ENCODE results near the gene TENM4. TPM values are rescaled to one million over a fixed set of nuclear protein-coding genes. Genes with fewer than 3 reads are reported as not detected.

TENM4 gene
- polyA plus RNA-seq, 1 of the 3 experiments (the other 2 are of a cell fraction), result 16.7 TPM

DNA sequence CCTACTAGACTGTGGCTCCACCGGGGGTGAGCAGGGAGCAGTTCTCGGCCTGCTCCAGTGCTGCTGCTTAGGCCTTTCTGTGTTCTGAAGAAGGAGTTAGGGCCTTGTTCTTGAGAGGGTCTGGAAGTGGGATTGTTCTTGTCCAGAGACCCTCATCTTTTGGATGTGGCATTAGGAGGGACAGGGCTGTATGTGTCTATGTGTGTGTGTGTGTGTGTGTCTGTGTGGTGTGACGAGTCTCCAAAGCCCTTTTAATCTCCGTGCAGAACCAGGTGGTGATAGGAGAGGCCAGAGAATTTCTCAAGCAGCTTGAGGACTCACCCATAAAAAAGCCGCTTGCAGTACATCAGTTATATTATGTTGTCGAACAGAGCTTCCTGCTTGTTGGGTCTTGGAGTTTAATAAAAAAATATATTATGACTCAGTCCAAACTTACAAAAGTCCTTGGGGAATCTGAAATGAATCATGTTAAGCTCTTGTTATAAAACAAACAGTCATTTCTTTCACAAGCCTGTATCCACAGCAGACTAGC is 196.5 kb downstream of the TENM4 start:
- H3K79me2 ChIP-seq (ENCODE audit: insufficient read depth), result no peaks in the 10 kb centered on the region; the same call in 1 of the 2 replicates
- no peaks in the 10 kb centered on the region for H3K36me3 ChIP-seq (replicated peaks in 1 of 2; ENCODE audit: control insufficient read depth in 1 of 2, insufficient read depth in 2 of 2, low read length in 1 of 2)
- no peak overlapping the region for H3K4me3 ChIP-seq (ENCODE audit: low read depth in 2 of 2, low read length in 1 of 2)
- H2AFZ ChIP-seq (ENCODE audit: low read depth), result 0 out of 2 replicates have a peak overlapping the region, but pooled peaks have one; percentile 17
- H3K27ac ChIP-seq (ENCODE audit: low read depth in 2 of 2, low read length in 1 of 2), result peak overlapping the region in 1 of 2 experiments; percentile 85; a peak in 2 of 4 replicates
- CTCF ChIA-PET, result no interaction called here
- no peaks in the 10 kb centered on the region for H3K9me2 ChIP-seq
- H3K9me3 ChIP-seq, result no peaks in the 10 kb centered on the region
- POLR2A ChIA-PET, result no interaction called here
- peaks cover 11% of the 10 kb centered on the region for H3F3A ChIP-seq (replicated peaks; ENCODE audit: insufficient read depth)
- H3K4me2 ChIP-seq, result peak overlapping the region; percentile 61
- H3K9ac ChIP-seq, result peak overlapping the region; percentile 52; the same call in 1 of the 2 replicates
- no peaks in the 10 kb centered on the region for H4K20me1 ChIP-seq (ENCODE audit: insufficient read depth)
- peaks cover 7 to 9% of the 10 kb centered on the region in 2 experiments; a peak in 3 of 4 replicates for H3K4me1 ChIP-seq (ENCODE audit: control insufficient read depth in 1 of 2, insufficient read depth in 2 of 2, low read depth in 1 of 2, low read length in 1 of 2)
- H3K27me3 ChIP-seq (ENCODE audit: insufficient read depth), result no peaks in the 10 kb centered on the region
- 61% methylated on average over 6 of the region's 6 CpGs for WGBS (ENCODE audit: low lambda C conversion rate)
- no peak for DNase-seq
- TF ChIP-seq POLR2AphosphoS5 (IDR thresholded peaks at IDR 0.05; ENCODE audit: low read depth, low read length) (no peak), SIN3A (IDR thresholded peaks at IDR 0.05; ENCODE audit: borderline replicate concordance, low read depth, low read length) (no peak), YY1 (IDR thresholded peaks at IDR 0.05; ENCODE audit: low read depth) (no peak), JUND (IDR thresholded peaks at IDR 0.05) (peak; percentile 45), REST (IDR thresholded peaks at IDR 0.05; ENCODE audit: low read depth, low read length) (no peak), RCOR1 (IDR thresholded peaks at IDR 0.05; ENCODE audit: low read length) (no peak), MXI1 (IDR thresholded peaks at IDR 0.05; ENCODE audit: low read depth, low read length) (no peak), CHD2 (IDR thresholded peaks at IDR 0.05; ENCODE audit: low read length, partially characterized antibody) (no peak), TEAD4 (IDR thresholded peaks at IDR 0.05; ENCODE audit: borderline replicate concordance, insufficient read depth) (0 out of 2 replicates have a peak, but pooled peaks have one; percentile 20), TCF12 (IDR thresholded peaks at IDR 0.05) (peak; percentile 59), ELF1 (IDR thresholded peaks at IDR 0.05) (no peak), EZH2phosphoT487 (IDR thresholded peaks at IDR 0.05; ENCODE audit: borderline replicate concordance, low read depth) (no peak), RFX5 (IDR thresholded peaks at IDR 0.05; ENCODE audit: low read length) (no peak), RXRA (IDR thresholded peaks at IDR 0.05; ENCODE audit: borderline replicate concordance, low read depth) (no peak), EP300 (IDR thresholded peaks at IDR 0.05; ENCODE audit: borderline replicate concordance in 1 of 2, low read depth in 1 of 2, low read length in 1 of 2) (0 out of 4 replicates have a peak, but pooled peaks of 1 of the 2 experiments have one; percentile 19), MEF2A (IDR thresholded peaks at IDR 0.05; ENCODE audit: borderline replicate concordance, low read depth) (no peak), GATA2 (CRISPR knock-in tag; IDR thresholded peaks at IDR 0.05) (no peak), FOSL2 (IDR thresholded peaks at IDR 0.05; ENCODE audit: borderline replicate concordance, low read depth) (peak; percentile 82)
- TF ChIP-seq, protein P1, sequence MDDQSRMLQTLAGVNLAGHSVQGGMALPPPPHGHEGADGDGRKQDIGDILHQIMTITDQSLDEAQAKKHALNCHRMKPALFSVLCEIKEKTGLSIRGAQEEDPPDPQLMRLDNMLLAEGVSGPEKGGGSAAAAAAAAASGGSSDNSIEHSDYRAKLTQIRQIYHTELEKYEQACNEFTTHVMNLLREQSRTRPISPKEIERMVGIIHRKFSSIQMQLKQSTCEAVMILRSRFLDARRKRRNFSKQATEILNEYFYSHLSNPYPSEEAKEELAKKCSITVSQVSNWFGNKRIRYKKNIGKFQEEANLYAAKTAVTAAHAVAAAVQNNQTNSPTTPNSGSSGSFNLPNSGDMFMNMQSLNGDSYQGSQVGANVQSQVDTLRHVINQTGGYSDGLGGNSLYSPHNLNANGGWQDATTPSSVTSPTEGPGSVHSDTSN (IDR thresholded peaks at IDR 0.05), result peak; percentile 43; the same call in 1 of the 2 replicates
- TF ChIP-seq, protein P2, sequence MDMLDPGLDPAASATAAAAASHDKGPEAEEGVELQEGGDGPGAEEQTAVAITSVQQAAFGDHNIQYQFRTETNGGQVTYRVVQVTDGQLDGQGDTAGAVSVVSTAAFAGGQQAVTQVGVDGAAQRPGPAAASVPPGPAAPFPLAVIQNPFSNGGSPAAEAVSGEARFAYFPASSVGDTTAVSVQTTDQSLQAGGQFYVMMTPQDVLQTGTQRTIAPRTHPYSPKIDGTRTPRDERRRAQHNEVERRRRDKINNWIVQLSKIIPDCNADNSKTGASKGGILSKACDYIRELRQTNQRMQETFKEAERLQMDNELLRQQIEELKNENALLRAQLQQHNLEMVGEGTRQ (IDR thresholded peaks at IDR 0.05; ENCODE audit: borderline replicate concordance, low read depth, low read length), result no peak
- TF ChIP-seq, protein P3, sequence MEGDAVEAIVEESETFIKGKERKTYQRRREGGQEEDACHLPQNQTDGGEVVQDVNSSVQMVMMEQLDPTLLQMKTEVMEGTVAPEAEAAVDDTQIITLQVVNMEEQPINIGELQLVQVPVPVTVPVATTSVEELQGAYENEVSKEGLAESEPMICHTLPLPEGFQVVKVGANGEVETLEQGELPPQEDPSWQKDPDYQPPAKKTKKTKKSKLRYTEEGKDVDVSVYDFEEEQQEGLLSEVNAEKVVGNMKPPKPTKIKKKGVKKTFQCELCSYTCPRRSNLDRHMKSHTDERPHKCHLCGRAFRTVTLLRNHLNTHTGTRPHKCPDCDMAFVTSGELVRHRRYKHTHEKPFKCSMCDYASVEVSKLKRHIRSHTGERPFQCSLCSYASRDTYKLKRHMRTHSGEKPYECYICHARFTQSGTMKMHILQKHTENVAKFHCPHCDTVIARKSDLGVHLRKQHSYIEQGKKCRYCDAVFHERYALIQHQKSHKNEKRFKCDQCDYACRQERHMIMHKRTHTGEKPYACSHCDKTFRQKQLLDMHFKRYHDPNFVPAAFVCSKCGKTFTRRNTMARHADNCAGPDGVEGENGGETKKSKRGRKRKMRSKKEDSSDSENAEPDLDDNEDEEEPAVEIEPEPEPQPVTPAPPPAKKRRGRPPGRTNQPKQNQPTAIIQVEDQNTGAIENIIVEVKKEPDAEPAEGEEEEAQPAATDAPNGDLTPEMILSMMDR (IDR thresholded peaks at IDR 0.05), result no peak
- TF ChIP-seq, protein P4, sequence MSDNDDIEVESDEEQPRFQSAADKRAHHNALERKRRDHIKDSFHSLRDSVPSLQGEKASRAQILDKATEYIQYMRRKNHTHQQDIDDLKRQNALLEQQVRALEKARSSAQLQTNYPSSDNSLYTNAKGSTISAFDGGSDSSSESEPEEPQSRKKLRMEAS (IDR thresholded peaks at IDR 0.05; ENCODE audit: low read depth), result no peak
- TF ChIP-seq, protein P5, sequence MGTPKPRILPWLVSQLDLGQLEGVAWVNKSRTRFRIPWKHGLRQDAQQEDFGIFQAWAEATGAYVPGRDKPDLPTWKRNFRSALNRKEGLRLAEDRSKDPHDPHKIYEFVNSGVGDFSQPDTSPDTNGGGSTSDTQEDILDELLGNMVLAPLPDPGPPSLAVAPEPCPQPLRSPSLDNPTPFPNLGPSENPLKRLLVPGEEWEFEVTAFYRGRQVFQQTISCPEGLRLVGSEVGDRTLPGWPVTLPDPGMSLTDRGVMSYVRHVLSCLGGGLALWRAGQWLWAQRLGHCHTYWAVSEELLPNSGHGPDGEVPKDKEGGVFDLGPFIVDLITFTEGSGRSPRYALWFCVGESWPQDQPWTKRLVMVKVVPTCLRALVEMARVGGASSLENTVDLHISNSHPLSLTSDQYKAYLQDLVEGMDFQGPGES (IDR thresholded peaks at IDR 0.05; ENCODE audit: low read depth, low read length), result no peak

Data from SK-N-SH (cell line).